ENCODE results near the gene DOCK9.

The DOCK9 gene

DNA sequence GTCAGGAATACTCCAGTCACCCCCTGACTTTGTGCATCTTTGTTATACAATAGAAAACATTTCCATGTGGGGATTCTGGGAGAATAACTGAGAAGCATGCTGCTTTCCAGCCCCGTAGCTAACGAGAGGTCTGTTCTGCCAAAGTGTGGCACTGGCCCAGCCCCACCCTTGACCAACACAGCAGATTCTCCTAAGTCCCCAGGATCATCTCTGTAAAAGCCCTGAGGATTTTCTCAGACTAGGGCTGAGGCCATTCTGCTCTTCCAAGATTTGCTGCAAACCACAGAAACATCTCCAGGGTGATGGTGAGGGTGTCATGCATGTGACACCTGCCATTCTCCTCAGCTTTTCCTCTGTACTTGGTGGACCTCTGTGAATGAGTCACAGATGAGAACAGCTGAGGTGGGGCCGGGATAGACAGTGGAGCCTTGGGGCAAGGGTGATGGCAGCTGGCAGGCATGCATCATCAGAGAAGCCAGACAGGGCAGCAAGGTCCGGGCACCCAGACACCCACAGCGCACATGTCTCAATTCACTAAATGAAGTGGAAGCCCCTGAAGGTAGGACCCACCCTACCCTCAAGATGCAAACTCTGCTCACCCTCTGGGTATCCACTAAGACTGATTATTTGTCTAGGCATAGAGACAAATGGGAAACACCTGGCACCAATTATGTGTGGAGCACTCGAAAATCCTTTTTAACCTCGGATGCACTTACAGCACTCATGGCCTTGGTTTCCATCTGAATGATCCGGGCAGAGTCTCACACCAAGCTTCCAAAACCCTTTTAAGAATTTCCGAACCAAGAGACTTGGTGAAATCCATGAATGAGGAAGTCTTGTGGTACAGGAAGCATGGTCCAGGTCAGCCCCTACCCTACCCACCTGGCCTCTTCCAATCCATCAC is 20.1 kb upstream of the DOCK9 start:
- DNase-seq, result no peak

DNA sequence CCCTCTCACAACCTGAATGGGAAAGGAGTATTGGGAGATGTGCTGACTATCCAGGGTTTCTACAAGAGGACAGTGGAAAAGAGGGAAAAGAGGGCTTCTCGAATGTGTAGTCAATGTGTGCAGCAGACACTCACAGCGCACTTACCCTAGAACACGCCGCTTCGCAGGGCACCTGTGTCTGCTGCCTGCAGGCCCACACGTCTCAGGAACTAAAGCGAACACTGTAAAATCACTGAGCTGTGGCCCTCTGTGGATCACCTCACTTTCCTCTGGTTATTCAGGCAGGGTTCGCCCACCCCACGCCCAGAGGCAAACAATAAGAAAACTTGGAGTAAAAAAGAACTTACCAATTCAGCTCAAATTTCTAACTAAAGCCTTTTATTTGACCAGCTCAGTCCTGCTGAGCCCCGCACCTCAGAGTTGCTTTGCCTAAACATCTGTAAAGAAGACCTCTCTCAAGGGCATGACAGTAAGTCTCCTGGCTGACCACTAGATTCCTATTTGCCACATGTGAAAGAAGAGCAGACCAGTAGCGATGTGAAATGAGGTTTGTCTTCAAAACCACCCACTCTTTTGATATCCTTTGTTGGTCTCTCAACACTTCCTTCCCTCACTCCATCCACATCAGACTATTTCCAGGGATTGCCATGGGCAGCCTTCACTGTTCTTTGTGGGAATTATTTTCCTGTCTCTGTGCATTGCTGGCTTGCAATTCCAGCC is 19.3 kb upstream of the DOCK9 start:
- DNase-seq, result no peak

DNA sequence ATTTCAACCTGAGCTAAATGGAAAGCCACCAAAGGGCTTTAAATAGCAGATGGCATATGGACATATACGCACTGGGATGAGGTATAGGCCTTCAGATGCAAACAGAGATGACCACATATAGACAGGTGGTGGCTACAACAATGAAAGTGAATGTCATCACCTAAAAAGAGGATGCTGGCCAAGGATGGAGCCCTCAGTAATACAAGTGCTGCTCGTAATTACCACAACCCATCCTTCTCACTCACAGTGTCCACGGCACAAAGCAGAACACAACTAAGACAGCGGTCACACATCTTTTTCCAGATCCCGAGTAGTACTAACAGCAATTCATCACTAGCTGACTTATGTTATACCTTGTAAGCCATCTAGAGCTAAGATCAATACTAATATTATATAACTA is 18.2 kb upstream of the DOCK9 start:
- DNase-seq, result no peak

DNA sequence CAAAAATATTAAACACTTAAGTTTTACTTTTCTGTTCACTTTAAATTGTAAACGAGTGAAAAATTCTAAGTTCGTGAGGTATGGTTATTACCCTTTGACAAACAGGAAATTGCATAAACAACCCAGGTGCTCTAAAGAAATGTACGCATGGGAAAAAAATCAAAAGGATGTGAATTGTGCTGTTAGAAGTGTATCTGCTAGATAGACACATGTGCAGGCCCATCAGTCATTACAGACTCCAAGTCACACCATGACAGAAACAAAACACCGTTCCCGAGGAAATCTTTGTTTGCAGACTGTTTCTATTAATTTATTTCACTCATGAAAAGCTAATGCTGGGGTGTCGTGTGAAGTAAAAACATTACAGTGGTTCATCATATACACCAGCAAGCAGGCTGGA is 17.0 kb upstream of the DOCK9 start:
- no peak for DNase-seq

DNA sequence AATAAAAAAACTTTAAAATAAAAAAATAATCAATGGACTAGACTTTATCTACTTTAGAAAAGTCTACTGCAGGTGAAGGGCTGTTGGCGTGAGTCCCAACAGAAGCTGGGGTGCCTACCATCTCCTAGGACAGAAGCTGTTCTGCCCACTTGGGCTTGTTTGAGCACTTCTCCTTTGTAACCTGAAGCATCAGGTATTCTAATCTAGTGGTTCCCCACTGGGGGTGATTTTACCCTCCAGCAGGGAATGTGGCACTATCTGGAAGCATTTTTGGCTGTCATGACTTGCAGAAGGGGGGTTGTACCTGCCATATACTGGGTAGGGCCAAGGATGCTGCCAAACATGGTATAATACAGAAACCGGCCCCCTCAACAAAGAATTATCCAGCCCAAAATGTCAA is 16.2 kb upstream of the DOCK9 start:
- no peak for DNase-seq

DNA sequence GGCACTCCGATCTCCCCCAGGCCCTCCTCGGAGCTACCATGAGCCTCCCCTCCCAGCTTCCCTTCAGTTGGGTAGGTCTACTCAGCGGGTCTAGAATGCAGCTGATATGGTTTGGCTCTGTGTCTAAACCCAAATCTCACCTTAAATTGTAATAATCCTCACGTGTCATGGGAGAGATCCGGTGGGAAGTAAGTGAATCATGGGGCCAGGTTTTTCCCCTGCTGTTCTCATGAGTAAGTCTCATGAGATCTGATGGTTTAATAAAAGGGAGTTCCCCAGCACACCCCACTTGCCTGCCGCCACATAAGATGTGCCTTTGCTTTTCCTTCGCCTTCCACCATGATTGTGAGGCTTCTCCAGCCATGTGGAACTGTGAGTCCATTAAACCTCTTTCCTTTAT is 14.5 kb upstream of the DOCK9 start:
- no peak for DNase-seq

DNA sequence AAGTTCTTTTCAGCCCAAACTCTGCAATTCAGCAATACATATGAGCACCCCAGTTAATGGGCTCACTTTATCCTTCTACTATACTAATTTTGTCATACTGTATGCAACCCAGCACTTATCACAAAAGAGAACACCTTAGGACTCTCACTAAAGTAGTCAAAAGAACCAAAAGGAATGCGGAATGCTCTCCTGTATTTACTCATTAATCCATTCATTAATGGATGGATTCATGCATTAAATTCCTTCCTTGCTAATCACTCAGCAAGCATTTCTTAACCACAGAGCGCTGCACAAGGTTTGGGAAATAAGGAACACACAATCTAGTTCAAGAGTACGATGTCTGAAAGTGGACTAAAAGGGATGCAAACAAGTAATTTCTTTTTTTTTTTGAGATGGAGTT is 12.8 kb upstream of the DOCK9 start:
- no peak for DNase-seq

DNA sequence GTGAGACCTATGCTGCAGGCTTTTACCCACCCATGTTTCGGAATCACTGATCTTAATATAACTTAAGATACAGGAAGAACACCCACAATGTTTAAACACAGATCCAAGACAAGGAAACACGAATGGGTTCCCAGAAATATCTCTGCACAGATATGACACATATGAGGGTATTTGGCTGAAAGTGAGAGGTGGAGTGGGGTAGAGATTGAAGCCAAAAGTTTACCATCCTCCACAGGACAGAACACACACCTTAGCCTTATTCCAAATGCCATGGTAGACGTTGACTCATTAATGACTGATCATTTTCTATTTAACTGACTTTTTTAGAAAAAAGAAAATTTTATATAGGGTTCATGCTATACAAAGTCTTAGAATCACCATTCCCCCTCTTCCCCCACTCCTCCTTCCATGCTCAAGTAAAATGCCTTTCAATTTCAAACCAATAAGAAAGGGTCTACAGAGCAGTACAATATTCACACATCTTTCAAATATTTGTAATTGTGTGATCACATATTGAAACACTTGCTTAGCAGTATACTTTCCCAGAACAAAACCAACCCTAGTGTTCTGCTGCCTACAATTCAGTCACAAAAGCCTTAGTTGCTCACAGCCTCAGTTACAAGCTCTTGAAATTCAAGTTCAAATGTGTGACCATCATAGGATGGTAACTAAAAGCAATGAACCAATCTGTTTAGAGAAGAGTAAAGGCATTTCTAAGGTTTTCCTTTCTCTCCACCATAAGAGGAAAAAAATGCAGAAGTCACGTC is 11.8 kb upstream of the DOCK9 start:
- no peak for DNase-seq

DNA sequence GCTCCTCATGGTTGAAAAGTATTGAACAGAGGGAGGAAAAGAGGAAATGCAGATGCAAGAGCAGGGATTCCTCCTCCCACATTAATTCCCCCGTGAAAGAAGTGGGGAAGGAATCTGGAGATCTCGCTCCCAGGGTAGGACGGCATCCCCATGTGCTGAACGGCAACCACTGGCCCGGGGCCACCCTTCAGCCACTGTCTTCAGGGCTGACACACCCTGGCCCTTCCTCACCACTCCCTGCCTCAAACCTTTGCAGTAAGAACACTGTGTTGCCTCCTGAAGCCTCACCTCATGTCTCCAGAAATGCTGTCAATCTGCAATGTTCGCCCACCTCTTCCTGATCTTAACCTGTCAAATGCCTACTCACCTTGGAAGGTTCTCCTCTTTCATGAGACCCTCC is 10.9 kb upstream of the DOCK9 start:
- DNase-seq, result no peak

DNA sequence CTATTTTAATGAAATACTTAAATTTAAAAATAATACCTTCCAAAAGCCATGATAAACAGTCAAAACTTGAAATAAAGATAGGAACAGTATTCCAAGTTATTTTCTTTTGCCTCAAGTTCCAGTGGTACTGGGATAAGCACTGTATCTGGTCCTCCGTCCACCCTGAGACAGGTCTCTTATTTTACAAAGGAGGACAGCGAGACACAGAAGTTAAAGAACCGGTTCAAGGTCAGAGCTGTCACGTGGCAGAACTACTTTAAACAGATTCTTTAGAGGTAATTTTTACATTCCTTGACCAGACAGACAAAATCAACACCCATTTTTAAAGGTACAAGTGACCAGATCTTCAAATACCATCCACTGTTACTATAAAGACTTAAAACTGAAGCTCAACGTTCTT is 10.4 kb upstream of the DOCK9 start:
- DNase-seq, result no peak

DNA sequence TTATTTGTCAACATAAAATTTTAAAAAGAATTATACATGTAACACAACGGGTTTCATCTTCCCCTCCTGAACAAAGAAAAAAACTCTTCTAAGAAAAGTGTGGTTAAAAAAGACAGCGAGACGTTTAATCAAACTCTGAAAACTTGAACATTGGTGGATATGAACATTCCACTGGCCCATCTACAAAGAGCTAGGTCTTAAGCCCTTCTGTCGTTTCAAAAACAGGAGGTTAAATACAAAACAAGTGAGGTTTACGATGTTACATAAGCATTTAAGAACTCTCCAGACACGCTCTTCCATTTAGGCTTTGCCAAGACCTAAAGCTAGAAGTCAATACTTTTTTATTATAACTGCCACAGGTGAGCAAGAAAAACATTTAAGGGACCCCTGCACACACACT is 9.4 kb upstream of the DOCK9 start:
- no peak for DNase-seq

DNA sequence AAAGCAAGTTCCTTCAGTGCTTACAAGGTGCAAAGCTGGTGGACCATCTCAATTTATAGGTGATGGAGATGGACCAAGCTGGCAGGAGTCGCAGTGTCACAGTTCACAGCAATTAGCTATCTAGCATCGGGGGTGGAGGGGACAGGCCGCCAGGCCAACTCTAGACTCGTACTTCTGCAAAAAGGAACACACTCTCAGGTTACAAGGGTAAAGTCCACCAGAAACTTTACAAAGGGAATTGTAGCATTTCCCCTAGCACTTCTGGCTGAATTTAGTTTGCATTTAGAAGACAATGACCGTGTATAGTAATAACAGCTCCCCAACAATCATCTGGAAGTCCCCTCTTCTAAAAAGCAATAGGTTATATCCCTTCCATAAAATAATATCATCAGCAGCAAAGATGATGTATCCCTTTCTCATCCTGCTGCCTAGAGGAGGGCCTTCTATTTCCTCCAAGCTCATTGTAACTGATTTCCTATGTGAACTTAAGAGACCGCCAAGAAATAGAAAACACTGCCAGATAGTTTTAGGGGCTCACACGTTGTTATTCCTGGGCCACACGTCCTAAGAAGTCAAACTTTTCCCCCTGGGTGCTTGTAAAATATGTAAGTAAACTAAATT is 8.5 kb upstream of the DOCK9 start:
- DNase-seq, result no peak

DNA sequence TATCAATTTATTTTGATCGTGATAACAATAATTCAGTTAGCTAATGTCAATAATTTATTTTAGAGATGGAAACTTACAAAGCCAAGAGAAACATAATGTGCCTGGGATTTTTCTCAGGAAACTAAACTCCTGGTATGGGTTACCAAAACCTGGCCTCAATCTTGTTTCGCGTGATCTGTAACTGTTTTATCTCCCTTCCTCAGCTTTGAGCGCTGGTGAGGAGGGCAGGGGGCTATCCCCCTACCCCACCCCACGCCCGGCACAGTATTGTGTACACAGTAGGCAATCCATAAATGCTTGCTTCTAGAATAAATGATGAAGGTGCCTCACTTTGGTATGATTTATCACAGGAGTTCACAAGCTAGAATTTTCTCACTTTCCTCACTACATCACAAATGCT is 7.7 kb upstream of the DOCK9 start:
- no peak for DNase-seq

DNA sequence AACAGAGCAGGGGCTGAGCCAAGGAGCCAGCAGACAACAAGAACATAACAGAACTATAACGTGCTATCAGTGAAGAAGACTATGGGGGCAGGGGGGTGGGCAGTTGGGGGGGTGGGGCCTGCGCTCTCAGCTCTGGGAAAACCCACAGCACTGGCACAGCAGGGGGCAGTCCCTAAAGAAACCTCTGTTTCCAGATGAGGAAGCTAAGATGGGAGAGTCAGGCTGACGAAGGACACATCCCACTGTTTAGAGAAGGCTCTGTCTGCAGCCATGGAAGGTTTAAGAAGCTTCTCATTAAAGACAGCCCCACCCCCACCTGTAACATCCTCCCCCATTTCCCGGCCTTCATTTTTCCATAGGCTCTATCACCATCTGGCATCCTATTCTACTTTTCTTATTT is 7.1 kb upstream of the DOCK9 start:
- no peak for DNase-seq

DNA sequence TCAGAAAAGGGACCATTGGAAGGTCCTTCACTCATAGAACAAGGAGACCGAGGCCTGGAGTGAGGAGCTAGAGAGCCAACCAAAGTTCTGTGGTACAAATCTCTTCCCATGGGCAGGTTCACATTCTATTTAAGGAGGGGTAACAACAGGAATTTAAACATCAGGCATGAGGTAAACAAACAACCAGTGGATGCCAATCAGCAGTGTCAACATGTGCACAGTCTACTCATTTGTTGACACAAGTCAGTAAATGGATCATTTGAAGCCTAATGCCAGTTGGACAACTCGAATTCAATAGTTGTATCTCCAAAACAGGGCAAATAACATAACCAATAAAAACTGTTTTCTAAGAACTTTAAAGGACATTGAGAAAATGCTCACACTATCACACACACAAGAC is 6.3 kb upstream of the DOCK9 start:
- DNase-seq, result no peak

DNA sequence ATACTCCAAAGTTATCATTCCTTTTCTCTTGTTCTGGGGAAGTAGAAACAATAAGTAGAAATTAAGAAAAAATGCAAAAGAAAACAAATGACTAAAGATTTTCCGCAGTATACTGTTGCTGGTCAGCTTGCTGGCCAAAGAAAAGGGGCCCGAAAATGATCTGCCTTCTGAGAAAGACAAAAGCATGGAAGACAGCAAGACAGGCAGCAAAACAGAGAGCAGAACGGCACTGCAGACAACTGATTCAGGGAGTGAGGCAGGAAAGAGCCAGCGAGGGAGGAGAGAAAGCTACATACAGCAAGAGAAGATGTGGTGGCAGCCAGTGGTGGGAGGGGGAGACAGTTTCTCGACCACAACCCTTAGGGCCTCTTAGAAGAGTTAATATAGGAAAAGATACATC is 5.3 kb upstream of the DOCK9 start:
- no peak for DNase-seq

DNA sequence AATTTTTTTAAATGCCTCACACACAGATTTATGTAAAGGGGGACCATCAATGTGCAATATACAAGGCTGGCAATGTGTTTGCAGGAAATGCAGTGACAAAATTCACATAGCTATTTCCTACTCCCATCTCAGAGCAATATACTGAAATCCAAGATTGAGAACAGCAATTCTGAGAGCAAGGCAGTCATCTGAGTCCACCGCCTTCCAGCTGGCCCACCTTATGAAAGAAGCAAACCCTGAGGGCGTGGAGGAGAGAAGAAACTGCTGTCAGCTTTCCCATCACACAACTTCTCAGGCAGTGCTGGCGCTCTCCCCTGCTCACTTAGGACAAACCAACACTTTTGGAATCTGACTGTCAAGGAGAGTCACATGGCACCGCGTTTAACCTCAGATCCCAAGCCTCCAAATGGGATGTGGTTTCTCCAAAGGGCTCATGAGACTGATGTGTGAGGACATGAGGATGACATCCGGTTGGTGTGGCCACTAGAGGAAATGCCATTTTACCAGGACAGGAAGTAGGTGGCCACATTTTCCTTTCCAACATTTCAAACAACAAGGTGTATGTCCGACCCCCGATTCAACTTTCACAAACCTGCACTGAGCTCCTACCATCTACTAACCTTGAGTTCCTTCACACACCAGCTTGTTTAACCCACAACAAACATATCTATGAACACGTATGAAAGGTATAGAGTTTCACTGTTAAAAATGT is 3.7 kb upstream of the DOCK9 start:
- DNase-seq, result no peak

DNA sequence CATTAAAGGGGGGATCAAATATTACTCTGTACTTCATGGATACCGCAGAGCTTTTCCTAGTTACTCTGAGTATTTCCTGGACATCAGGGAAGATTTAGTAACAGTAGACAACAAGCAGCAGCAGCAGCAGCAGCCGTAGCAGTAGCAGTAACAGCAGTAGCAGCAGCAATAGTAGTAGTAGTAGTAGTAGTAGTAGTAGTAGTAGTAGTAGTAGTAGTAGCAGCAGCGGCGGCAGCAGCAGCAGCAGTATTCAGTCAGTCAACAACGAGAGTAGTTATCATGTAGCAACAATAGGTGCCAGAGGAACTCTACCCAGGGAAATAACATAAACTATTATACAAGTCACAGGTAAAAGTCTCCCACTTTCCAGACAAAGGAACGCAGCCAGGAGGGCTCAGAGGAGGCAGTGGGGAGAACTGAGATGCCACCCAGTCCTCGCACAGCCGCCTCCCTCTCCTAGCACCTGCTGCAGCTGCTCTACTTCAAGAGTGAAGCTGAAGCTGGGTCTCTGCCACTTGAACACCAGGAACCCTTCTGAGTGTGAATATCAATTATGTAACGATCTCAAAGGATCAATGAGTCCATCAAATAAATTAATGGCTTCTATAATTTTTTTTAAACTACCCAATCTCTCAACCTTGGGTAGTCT is 1.3 kb upstream of the DOCK9 start:
- DNase-seq, result no peak

DNA sequence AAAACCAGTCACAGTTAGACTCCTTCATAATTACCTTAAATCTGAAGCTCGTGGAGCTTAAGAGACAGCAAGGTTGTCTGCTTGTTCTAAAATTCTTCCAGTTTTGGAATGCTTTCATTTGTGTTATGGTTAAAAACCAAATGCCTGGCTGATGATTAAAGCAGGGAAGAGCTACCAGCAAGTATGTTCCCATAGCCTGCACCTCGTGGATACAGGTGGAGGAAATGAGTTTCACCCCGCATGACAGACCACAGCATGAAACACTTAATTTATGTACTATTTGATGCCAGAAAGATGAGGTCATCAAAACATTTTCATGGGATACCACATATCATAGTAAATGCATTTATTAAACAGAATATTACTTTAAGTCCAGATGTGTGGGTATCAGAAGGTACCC is 416 bp upstream of the DOCK9 start:
- no peak for DNase-seq

DNA sequence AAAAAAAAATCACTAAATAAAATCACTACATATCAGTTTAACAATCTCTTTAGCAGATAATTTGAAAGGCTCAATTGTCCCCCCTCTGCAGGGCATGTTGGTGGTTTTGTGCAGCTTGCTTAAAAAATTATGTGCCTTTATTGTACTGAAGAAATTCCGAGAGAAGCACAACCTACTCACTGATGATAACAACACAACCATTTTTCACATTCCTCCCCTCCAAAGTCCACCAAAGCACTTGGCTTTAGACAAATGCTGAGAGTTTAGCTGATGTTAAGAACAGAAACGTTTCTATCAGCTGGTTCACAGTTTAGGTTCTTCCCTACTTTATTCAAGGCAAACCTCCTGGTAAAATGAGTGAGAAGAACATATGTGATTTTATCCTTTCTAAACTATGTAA is 923 bp downstream of the DOCK9 start:
- DNase-seq, result no peak

DNA sequence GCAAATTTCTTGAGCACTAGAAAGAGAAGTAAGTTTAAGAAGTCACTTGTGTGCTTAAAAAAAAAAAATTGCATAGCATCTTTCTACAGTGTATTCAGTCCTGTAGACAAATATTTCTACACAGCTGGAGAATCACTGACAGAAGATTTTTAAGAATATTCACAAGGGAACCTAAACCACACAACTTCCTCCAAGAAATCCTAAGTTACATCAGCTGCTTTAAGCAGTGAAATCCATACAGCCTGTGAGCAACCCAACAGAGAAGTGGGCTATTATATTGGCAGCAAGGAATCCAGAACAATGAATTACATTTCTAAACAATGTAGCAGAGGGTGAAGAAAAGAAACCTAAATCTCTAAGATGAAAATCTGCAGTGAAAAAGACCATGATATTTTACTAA is 1.5 kb downstream of the DOCK9 start:
- DNase-seq, result peak; percentile 16

DNA sequence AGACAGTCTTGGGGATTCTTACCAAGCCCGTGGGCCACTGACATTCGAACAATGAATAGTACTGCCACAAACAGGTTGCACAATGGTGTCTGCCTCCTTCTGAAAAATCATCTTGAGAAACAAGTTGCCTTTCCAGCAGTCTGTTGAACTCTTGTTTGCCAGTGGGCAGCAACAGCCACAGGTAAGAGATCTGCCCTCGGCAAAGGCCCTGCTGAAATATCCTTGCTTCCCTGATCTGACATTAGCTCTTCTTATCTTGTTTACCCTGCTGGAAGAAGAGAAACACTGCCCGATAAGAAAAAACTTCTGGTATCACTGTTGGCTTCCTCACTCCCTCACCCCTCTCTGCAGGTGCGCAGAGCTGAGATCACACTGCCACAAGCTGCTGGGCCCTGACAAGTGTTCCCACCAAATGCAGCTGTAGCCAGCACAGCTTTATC is 2.0 kb downstream of the DOCK9 start:
- DNase-seq, result no peak

All from GF-D8 (cell line).